Femur (tissue), 1 donor: Measurements from ENCODE around the gene SUPT20HL2.
"Not testable (repeated sequence)": the region's sequence is repeated elsewhere in the genome, so short reads cannot be mapped to it uniquely, and the experiment has no call there.

Experiments
- DNase-seq: peaks from one replicate; pipeline ENCODE4 v3.0.0-alpha.2; 2017

SUPT20HL2 gene

DNA sequence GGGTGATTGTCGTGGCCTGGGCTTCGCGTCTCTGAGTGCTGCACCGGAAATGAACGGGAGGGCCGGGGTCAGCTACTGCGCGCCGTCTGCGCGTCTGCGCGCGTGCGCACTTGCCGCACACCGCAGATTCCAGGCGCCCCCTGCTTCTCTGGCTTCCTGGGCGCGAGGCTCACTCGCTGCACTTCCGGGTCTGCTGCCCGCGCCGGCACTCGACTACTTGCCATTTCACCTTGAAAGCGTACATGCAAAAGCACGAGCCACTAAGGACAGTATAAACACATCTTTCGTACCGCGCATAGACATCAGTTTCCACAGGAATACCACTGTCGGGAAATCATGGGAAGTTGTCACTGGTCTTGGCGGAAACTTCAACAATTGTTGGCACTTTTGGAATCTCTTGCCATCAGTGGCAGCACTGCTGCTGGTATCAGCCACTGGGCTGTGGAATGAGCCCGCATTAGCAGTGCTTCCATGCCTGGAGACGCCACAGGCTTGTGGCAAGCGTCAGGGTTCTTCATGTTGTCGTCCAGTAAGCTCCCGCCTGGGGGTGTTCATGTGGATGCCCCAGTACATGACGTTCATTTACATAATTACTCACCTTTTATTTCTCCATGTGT is at the start of gene SUPT20HL2:
Gene SUPT20HL2 (minus strand): TSS at position 51 of the 617 bp plus-strand sequence. CDS start 754 bp downstream, outside the sequence.
- DNase-seq, result no peak

DNA sequence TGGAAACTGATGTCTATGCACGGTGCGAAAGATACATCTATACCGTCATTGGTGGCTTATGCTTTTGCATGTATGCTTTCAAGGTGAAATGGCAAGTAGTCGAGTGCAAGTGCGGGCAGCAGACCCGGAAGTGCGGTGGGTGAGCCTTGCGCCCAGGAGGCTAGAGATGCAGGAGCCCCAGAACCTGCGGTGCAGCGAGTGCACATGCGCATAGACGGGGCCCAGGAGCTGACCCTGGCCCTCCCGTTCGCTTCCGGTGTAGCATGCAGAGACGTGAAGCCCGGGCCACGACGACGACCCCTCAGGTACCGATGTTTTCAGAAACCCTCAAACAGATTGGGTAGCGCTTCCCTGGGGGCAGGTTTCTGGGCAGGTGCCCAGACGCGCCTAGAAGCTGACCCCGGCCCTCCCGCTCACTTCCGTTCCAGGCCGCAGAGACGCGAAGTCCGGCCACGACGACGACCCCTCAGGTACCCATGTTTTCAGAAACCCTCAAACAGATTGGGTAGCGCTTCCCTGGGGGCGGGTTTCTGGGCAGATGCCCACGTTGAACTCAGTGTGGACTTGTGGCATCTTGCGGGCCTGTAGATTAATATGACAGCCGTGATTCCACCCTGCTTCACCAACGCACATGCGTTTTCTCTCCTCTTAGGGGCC is 48.3 kb upstream of the SUPT20HL2 start:
- not testable (repeated sequence) for DNase-seq

DNA sequence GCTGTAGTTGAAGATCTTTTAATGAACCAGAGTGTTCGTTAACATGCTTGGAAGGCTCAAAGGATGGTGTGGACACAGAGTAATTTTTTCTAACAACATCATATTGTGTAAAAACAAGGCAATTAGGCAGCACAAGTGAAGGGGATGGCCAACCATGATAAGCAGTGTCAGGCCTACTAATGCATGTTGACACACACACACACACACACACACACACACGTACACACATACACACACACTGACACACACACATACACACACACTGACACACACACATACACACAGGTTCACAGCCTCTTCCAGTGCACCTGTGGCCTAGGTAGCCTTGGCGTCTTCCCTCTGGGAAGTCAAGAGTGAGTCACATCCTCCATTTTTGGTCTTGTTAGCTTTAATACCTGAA is 46.4 kb upstream of the SUPT20HL2 start, which contains the start of gene SUPT20HL1:
Gene SUPT20HL1 (plus strand): TSS at position 368 of the 400 bp plus-strand sequence. CDS start 2,122 bp downstream, outside the sequence.
- DNase-seq, result no peak

DNA sequence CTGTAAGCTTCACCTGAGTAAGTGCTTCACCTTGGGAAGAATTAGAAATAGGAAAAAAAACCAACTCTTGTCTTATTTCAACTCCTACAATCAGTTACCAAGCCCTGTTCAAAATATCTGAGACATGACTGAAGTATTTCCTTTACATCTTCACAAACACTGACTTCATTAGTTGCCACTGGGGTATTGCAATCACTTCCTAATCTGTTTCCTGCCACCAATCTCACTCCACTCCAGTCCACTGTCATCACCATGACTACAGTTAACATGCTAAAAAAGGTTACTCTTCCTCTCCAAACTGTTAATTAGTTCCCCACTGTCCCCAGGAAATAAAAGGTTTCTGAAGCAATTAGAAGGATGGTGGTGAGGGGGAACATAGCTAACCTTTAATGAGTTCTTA is 43.2 kb upstream of the SUPT20HL2 start:
- no peak for DNase-seq

GRCh38 chrX:24355095-24355494 is 41.2 kb upstream of the SUPT20HL2 start:
- DNase-seq, result no peak

GRCh38 chrX:24350217-24350616 is 36.3 kb upstream of the SUPT20HL2 start:
- DNase-seq, result no peak

DNA sequence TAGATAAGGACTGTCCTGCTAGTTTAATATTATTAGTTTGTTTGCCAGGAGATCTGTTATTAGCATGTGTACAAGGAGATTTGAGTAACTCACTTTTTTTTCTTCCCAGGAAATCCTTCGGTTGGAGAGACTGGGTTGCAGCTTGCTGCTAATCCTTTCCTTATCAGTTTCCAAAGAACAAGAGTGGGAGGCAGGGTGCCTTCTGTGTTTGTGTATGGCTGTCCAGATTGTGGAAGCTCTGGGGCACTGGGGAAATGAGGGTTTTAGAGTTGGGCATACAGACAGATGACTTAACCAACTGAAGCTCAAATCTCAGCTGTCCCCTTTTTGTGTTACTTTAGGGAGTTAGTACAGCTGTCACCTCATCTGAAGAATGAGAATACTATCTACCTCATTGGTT is 34.0 kb upstream of the SUPT20HL2 start:
- DNase-seq, result no peak

GRCh38 chrX:24343719-24344118 is 29.9 kb upstream of the SUPT20HL2 start:
- no peak for DNase-seq

- no peak for DNase-seq
These were observed 27.9 kb upstream of the SUPT20HL2 start for GRCh38 chrX:24341795-24342194.

DNA sequence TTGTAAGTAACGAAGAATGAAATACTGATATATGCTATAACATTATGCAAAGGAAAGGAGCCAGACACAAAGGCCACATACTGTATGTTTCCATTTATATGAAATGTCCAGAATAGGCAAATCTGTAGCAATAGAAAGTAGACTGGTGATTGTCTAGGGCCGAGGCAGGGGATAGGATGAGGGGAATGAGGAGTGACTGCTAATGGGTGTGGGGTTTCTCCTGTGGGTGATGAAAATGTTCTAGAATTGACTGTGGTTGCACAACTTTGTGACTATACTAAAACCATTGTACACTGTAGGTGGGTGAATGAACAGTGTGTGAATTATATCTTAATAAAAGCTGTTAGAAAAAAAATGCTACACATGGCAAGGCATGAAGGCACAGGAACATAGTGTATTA is 26.6 kb upstream of the SUPT20HL2 start:
- DNase-seq, result no peak

DNA sequence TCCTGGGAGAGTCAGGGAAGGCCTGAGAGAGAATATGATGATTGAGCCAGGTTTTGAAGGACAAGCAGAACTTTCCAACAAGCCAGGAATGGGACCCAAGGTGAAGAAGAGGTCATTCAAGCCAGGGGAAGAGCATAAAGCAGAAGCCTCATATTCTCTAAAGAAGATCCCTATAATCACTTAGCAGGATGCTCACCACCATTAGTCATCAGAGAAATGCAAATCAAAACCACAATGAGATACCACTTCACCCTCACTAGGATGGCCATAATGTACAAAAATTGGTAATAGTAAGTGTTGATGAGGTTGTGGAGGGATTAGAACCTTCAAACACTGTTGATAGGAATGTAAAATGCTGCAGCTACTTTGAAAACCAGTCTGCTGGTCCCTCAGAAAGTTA is 26.0 kb upstream of the SUPT20HL2 start:
- DNase-seq, result no peak

GRCh38 chrX:24335871-24336270 is 22.0 kb upstream of the SUPT20HL2 start:
- no peak for DNase-seq

- DNase-seq, result no peak
These were observed 20.6 kb upstream of the SUPT20HL2 start for GRCh38 chrX:24334461-24334860.

DNA sequence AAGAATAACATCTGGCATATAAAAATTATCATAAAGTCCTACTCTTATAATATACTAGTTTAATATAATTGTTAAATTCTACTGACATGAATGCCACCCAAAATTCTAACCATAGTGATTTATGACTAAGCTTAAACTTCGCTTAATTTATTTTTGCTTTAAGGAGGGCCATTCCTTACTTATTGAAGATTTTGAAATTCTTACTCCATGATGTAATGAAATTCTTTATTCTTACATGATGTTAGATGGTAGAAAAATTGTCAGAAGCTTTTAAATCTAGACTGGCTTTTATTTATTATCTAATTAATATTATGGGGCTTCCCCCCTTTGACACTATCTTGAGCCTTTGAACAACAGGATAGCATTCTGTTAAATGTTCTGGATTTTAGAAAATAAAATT is 19.5 kb upstream of the SUPT20HL2 start:
- DNase-seq, result no peak

DNA sequence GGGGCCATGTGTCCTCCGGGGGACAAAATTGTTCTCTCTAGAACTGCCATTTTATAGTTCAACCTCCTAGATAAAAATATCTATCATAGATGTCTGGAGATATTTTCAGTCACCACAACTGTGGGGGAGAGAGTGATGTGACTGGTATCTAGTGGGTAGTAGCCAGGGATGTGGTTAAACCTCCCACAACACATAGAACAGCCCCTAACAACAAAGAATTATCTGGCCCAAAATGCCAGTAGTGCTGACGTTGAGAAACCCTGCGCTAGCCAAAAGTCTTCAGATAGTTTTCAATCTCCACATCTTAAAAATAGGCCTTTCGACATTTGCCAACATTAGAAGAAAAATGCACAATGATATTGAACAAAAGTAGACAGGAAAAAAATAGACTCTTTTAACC is 19.0 kb upstream of the SUPT20HL2 start:
- no peak for DNase-seq

GRCh38 chrX:24325231-24325630 is 11.4 kb upstream of the SUPT20HL2 start:
- no peak for DNase-seq

DNA sequence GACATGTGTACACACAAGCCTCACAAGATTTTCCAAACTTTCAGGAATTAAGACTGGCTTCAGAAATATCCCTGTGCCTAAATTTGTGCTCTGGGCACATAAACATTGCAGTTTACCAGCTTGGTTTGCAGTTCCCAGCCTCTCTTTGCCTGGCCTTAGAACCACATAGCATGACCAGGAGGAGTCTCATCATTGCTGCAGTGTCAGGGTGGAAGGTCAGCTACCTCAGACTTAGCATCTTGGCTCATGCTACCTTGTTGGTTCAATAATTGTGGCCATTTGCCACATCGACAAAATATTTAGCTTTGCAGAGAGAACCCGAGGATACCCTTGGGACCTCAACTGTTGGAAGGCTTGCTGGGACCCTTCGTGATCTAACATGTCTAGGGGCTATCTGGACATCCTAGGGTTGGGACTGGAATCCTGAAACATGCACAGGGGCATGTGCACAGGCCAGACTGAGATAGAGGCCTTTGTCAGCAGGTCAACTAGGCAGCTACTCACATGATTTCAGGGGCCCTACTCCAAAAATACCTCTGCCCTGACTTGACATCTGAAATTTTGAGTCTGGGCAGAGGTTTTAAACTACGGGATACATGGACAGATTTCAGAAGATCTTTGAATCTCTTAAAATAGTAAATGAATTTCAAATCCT is 8.0 kb upstream of the SUPT20HL2 start:
- no peak for DNase-seq

- DNase-seq, result no peak
These were observed 3.7 kb upstream of the SUPT20HL2 start for GRCh38 chrX:24317567-24317966.

GRCh38 chrX:24316111-24316510 is 2.2 kb upstream of the SUPT20HL2 start:
- DNase-seq, result no peak

DNA sequence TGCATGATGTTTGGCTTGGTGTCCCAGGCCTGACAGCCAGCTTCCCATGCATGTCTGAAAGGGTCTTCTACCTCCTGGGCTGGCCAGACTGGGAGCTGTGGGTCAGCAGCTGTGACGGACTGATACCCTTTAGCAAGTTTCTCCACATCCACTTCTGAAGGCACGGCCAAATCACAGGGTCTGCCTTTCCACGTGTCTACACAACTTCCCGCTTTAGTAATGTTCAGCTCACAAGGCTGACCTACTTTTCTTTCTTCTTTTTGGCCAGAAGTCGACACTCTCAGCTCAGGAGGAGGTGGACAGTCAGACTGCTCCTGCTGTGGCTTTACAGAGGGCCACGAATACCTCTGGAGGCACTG is 1.6 kb downstream of the SUPT20HL2 start:
- DNase-seq, result not testable (repeated sequence)

GRCh38 chrX:24311507-24312248 is 2.2 kb downstream of the SUPT20HL2 start:
- not testable (repeated sequence) for DNase-seq

DNA sequence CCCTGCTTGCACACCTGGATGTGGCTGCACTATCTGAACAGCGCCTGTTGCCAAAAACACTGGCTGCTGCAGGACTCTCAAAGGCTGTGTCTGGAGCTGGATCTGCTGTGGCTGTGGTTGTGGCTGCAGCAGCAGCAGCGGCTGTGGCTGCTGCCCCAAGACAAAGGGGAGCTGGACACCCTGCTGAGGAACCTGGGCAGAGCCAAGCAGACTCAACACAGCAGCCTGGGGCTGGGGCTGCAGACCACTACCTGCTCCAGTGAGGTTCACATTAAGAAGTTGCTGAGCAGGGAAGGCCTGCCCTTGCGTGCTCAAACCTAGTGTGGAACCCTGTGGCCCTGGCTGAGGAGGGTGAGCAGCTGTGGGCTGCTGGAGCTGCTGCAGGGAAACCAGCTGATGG is 3.0 kb downstream of the SUPT20HL2 start:
- not testable (repeated sequence) for DNase-seq

DNA sequence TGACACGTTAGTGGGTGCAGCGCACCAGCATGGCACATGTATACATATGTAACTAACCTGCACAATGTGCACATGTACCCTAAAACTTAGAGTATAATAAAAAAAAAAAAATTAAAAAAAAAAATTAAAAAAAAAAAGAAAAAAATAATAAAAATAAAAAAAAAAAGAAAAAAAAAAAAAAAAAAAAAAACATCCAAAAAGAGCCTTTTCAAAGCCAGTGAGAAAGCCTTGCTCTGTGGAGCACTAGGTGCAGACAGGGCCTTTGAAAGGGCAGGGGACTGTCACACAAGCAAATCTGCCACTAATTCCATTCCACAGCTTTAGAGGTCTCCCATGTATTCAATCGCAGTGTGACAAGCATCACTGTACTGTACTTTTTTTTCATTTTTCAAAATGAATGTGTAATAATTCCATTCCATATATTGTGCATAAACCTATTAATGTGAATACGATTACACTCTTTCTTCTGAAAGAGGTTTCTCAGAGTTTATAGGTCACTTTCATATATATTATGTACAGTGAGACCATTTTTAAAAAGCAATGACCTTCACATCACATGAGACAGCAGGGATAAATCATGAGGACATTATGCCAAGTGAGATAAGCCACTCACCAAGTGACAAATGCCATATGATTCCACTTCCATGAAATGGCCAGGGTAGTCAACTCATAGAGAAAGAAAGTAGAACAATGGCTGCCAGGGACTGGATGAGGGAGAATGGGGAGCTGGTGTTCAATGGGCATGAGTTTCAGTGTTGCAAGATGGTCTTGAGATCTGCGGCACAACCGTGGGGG is 4.1 kb downstream of the SUPT20HL2 start:
- not testable (repeated sequence) for DNase-seq
